ENCODE data around the gene MED15.

DNA sequence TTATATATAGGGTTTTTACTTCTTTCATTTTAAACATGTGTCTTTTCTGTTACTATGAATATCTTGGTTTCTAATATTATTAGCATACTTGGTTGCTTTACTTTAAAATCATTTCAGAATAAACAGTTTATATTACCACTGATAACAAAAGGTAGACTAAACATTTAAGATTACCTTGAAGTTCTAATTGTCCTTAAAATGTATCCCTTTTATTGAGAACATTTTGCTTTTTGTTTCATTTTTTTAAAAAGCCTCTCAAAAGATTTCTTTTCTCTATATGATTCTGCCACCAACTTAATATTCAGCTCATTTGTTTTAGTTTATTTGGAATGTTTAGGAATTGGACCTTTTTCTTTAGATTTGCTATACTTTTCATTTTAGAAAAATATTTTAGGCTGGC lies 39.6 kb downstream of the MED15 start:
- TF ChIP-seq, protein P1, sequence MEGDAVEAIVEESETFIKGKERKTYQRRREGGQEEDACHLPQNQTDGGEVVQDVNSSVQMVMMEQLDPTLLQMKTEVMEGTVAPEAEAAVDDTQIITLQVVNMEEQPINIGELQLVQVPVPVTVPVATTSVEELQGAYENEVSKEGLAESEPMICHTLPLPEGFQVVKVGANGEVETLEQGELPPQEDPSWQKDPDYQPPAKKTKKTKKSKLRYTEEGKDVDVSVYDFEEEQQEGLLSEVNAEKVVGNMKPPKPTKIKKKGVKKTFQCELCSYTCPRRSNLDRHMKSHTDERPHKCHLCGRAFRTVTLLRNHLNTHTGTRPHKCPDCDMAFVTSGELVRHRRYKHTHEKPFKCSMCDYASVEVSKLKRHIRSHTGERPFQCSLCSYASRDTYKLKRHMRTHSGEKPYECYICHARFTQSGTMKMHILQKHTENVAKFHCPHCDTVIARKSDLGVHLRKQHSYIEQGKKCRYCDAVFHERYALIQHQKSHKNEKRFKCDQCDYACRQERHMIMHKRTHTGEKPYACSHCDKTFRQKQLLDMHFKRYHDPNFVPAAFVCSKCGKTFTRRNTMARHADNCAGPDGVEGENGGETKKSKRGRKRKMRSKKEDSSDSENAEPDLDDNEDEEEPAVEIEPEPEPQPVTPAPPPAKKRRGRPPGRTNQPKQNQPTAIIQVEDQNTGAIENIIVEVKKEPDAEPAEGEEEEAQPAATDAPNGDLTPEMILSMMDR (conservative IDR thresholded peaks at IDR 0.05; ENCODE audit: low read length), result no peak
- no peak for TF ChIP-seq EZH2phosphoT487 (IDR thresholded peaks at IDR 0.05; ENCODE audit: borderline replicate concordance)
